Embryonic facial prominence (tissue), 1 donor: ENCODE data around the gene BRWD1.
A peak's percentile ranks its signal among the peaks of the same experiment; 100 is the strongest.
"Not testable (repeated sequence)": the region's sequence is repeated elsewhere in the genome, so short reads cannot be mapped to it uniquely, and the experiment has no call there.

Experiments
- DNase-seq: peaks from one replicate; pipeline ENCODE4 v3.0.0-alpha.2; 2016; ENCODE audit errors: extremely low spot score

Gene BRWD1

GRCh38 chr21:39173716-39174680, 139.4 kb downstream of the BRWD1 start:
- no peak for DNase-seq

GRCh38 chr21:39169906-39170305, 143.5 kb downstream of the BRWD1 start:
- no peak for DNase-seq

GRCh38 chr21:39168800-39169199, 144.6 kb downstream of the BRWD1 start:
- no peak for DNase-seq

- no peak for DNase-seq
Measured at GRCh38 chr21:39164523-39164922, 148.9 kb downstream of the BRWD1 start.

GRCh38 chr21:39161064-39161463, 152.4 kb downstream of the BRWD1 start:
- DNase-seq = no peak

- no peak for DNase-seq
Measured at GRCh38 chr21:39159342-39160063, 153.9 kb downstream of the BRWD1 start.

- not testable (repeated sequence) for DNase-seq
Measured at GRCh38 chr21:39157241-39157640, 156.2 kb downstream of the BRWD1 start.

- DNase-seq = no peak
Measured at GRCh38 chr21:39156024-39156423, 157.4 kb downstream of the BRWD1 start.

- DNase-seq = no peak
Measured at GRCh38 chr21:39155578-39155977, 157.9 kb downstream of the BRWD1 start.

- DNase-seq = no peak
Measured at GRCh38 chr21:39153842-39154241, 159.6 kb downstream of the BRWD1 start.

- no peak for DNase-seq
Measured at GRCh38 chr21:39153373-39153772, 160.1 kb downstream of the BRWD1 start.

GRCh38 chr21:39152271-39152670, 161.2 kb downstream of the BRWD1 start:
- no peak for DNase-seq

- DNase-seq = no peak
Measured at GRCh38 chr21:39150877-39151276, 162.6 kb downstream of the BRWD1 start.

GRCh38 chr21:39150316-39150715, 163.1 kb downstream of the BRWD1 start:
- no peak for DNase-seq

- DNase-seq = no peak
Measured at GRCh38 chr21:39149882-39150281, 163.6 kb downstream of the BRWD1 start.

- no peak for DNase-seq
Measured at GRCh38 chr21:39148975-39149374, 164.5 kb downstream of the BRWD1 start.

GRCh38 chr21:39144191-39144590, 169.2 kb downstream of the BRWD1 start:
- DNase-seq = no peak

- DNase-seq = no peak
Measured at GRCh38 chr21:39142972-39143371, 170.5 kb downstream of the BRWD1 start.

GRCh38 chr21:39141502-39141901, 171.9 kb downstream of the BRWD1 start:
- no peak for DNase-seq

GRCh38 chr21:39137248-39138178, 175.9 kb downstream of the BRWD1 start:
- DNase-seq = peak; percentile 76

- no peak for DNase-seq
Measured at GRCh38 chr21:39136711-39137110, 176.7 kb downstream of the BRWD1 start.

- not testable (repeated sequence) for DNase-seq
Measured at GRCh38 chr21:39136138-39136537, 177.3 kb downstream of the BRWD1 start.
